Prostate gland (tissue), 2 donors: Measurements from ENCODE around the gene TGM6. TPM values are rescaled to one million over a fixed set of nuclear protein-coding genes. Genes with fewer than 3 reads are reported as not detected.
"Not testable (repeated sequence)": the region's sequence is repeated elsewhere in the genome, so short reads cannot be mapped to it uniquely, and the experiment has no call there.

Experiments
- DNase-seq: peaks from one replicate; pipeline ENCODE4 v3.0.0-alpha.2; 2019; ENCODE audit warnings: low spot score
- H3K27ac ChIP-seq, 2 donors: fragments of 200-600 bp; sonication (generic); 2 replicates each; pipeline ENCODE4 v1.5.1; 2017 to 2019
- H3K27me3 ChIP-seq: fragments of 200-600 bp; sonication (generic); replicated peaks from 2 replicates; pipeline ENCODE4 v1.5.1; 2019; ENCODE audit not compliant: insufficient read depth
- H3K36me3 ChIP-seq, 2 donors: fragments of 200-600 bp; sonication (generic); 1 replicate in 1 of 2; 2 replicates in 1 of 2; pipeline versions ENCODE4 v1.5.1 to v1.8.1; 2017 to 2019
- H3K4me1 ChIP-seq: fragments of 200-600 bp; sonication (generic); replicated peaks from 2 replicates; pipeline ENCODE4 v1.5.1; 2019
- H3K4me3 ChIP-seq, 2 donors: fragments of 200-600 bp; sonication (generic); 2 replicates each; pipeline ENCODE4 v1.5.1; 2017 to 2019
- H3K9me3 ChIP-seq: fragments of 200-600 bp; sonication (generic); 2 replicates; pipeline ENCODE4 v1.5.1; 2017
- POLR2A ChIP-seq: fragments of 450-650 bp; IDR thresholded peaks from one replicate; pipeline ENCODE4 v1.6.1; 2016; ENCODE audit warnings: antibody characterized with exemption, mild to moderate bottlenecking
- POLR2AphosphoS5 ChIP-seq: sonication (generic); formaldehyde crosslinking; IDR thresholded peaks from one replicate; pipeline ENCODE4 v1.6.1; 2017; ENCODE audit warnings: antibody characterized with exemption
- WGBS: methylation state at CpG from one replicate; pipeline ENCODE4 v1.1.5; 2018; 5-methylcytosine and 5-hydroxymethylcytosine counted together
- intact Hi-C: fragments of 100-400 bp; cut with DNase I; formaldehyde crosslinking; loops from one replicate; pipeline ENCODE4 v1.14.2; 2022
- total RNA-seq, 2 donors: library from RNA; depleted of rRNA; stranded (reverse); fragments of >200 nt; gene quantifications; one replicate each; pipeline ENCODE4 v1.1.0, GENCODE V29; 2016
- TF ChIP-seq, protein P1 (sequence below), 4 experiments: fragments of 200-600 bp in 2 of 4; fragments of 450-650 bp in 2 of 4; sonication (generic) in 2 of 4; IDR thresholded peaks; 1 replicate in 3 of 4; 2 replicates in 1 of 4; pipeline ENCODE4 v1.5.1; 2016 to 2019; ENCODE audit warnings: antibody characterized with exemption in 4 of 4, mild to moderate bottlenecking in 2 of 4, moderate library complexity in 2 of 4

Gene TGM6
- total RNA-seq, 2 donors from 2014 or later = not detected

DNA sequence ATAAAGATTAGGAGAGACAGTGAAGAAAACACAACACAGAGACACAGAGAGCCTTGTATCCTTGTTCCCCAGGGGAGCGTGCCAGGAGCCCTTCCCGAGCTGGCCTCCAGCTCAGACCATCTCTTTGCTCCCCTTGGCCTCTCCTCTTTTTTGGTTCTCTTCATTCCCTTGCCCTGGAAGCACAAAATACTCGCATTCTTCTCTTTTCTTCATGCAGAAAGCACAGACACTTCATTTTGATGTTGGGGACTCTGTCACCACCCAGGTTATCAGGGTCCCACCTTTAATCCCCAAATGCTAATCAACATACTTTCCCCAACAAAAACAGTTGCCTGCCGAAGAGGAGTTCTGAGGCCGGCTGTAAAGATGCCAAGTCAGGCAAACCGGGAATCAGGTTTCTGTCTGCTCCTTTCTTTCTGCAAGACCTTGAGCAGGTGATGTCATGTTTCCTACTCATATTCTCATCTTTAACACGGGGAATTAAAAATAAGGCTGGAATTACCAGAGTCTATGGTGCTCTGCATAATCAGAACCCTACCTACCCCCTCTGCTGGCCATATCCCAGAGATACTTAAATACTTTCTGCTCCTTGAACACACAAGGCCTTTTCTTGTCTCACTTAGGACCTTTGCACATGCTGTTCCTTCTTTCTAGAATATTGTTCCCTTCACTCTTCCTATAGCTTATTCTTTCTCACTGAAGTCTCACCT is 21.7 kb downstream of the TGM6 start:
- H3K27me3 ChIP-seq = no peaks in the 10 kb centered on the region
- WGBS = 39% methylated on average over 7 of the region's 7 CpGs
- TF ChIP-seq POLR2AphosphoS5 (no peak), POLR2A (no peak)
- TF ChIP-seq, protein P1, sequence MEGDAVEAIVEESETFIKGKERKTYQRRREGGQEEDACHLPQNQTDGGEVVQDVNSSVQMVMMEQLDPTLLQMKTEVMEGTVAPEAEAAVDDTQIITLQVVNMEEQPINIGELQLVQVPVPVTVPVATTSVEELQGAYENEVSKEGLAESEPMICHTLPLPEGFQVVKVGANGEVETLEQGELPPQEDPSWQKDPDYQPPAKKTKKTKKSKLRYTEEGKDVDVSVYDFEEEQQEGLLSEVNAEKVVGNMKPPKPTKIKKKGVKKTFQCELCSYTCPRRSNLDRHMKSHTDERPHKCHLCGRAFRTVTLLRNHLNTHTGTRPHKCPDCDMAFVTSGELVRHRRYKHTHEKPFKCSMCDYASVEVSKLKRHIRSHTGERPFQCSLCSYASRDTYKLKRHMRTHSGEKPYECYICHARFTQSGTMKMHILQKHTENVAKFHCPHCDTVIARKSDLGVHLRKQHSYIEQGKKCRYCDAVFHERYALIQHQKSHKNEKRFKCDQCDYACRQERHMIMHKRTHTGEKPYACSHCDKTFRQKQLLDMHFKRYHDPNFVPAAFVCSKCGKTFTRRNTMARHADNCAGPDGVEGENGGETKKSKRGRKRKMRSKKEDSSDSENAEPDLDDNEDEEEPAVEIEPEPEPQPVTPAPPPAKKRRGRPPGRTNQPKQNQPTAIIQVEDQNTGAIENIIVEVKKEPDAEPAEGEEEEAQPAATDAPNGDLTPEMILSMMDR (IDR thresholded peaks at IDR 0.05) = no peak
- H3K9me3 ChIP-seq = no peaks in the 10 kb centered on the region
- no peak overlapping the region for H3K27ac ChIP-seq
- H3K4me3 ChIP-seq = no peak overlapping the region
- no peaks in the 10 kb centered on the region for H3K36me3 ChIP-seq
- intact Hi-C loops = no loop called here
- no peaks in the 10 kb centered on the region for H3K4me1 ChIP-seq
- no peak for DNase-seq

DNA sequence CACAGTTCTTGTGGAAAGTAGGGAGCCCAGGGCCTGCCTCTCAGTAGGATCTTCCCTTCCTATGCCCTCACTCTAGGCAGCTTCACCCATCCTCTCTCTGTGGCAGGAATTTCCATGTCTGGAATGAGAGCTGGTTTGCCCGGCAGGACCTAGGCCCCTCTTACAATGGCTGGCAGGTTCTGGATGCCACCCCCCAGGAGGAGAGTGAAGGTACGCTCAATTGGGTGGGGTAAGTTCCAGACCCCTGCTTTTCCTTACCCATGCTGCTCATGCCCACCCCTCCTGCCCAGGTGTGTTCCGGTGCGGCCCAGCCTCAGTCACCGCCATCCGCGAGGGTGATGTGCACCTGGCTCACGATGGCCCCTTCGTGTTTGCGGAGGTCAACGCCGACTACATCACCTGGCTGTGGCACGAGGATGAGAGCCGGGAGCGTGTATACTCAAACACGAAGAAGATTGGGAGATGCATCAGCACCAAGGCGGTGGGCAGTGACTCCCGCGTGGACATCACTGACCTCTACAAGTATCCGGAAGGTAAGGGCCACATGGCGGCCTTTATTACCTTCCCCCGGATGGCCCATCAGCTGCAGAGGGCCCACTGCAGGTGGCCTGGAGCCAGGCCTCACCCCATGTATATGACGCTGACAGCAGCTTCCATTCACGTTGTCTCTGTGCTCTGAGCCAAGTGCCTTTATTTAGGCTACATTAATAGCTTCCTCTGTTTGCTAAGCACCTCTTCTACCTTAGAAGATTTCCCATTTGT is 22.8 kb downstream of the TGM6 start:
- TF ChIP-seq POLR2A (no peak), POLR2AphosphoS5 (no peak)
- TF ChIP-seq, protein P1 (IDR thresholded peaks at IDR 0.05) = no peak
- no peak for DNase-seq
- H3K4me3 ChIP-seq = no peak overlapping the region
- no peaks in the 10 kb centered on the region for H3K36me3 ChIP-seq
- no peak overlapping the region for H3K27ac ChIP-seq
- 89% methylated on average over 24 of the region's 24 CpGs for WGBS
- intact Hi-C loops = no loop called here
- H3K4me1 ChIP-seq = no peaks in the 10 kb centered on the region
- no peaks in the 10 kb centered on the region for H3K27me3 ChIP-seq
- H3K9me3 ChIP-seq = no peaks in the 10 kb centered on the region

DNA sequence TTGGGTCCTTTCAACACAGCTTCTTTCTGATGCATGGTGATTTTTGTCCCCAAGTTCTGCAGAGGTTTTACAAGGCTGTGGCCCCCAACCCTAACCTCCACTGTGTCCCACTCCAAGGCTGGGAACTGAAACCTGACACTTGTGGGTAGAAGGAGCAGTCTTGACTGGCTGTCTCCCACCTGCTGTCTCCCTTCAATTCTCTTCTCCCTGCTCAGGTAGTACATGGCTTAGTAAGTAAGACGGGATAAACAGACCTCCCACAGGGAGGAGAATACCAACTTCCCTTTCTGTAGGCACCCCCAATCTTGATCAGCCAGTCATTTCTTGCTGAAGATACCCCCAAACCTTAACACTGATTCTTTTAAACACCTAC is 25.0 kb downstream of the TGM6 start:
- Histone ChIP-seq H3K4me3 (no peak overlapping the region), H3K4me1 (no peaks in the 10 kb centered on the region), H3K27ac (no peak overlapping the region), H3K9me3 (no peaks in the 10 kb centered on the region), H3K36me3 (no peaks in the 10 kb centered on the region), H3K27me3 (no peaks in the 10 kb centered on the region)
- no peak for TF ChIP-seq POLR2A
- TF ChIP-seq, protein P1 (IDR thresholded peaks at IDR 0.05) = no peak
- no peak for TF ChIP-seq POLR2AphosphoS5
- 58% methylated on average over 1 of the region's 1 CpG for WGBS
- DNase-seq = no peak
- intact Hi-C loops = no loop called here

DNA sequence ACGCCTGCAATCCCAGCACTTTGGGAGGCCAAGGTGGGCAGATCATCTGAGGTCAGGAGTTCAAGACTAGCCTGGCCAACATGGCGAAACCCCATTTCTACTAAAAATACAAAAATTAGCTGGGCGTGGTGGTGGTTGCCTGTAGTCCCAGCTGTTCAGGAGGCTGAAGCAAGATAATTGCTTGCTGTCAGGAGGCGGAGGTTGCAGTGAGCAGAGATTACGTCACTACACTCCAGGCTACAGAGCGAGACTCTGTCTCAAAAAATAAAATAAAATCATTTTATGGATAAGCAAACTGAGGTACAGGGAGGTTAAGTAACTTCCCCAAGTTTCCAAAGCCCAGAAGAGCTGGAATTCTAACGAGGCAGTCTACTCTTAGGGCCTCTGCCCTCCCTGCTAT is 26.7 kb downstream of the TGM6 start:
- H3K9me3 ChIP-seq, intact Hi-C loops, DNase-seq: not testable (repeated sequence)

DNA sequence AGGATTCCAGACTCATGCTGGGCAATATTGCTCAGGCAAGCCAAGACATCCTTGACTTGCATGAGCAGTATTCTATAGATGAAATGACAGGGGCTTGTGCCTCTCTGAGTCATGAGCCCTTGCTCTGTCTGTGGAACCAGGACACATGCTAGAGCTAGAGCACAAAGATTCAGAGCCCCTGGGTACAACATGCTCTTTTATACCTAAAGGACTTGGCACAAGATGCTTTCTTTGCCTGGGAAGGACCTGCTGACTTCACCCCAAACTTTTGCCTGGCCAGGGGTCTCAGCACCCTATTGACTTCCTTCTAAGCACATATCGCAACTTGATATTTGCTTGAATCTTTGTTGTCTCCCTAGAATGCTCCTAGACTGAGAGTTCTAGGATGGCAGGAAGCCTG is 27.4 kb downstream of the TGM6 start:
- H3K27me3 ChIP-seq = no peaks in the 10 kb centered on the region
- 96% methylated on average over 1 of the region's 1 CpG for WGBS
- no peak overlapping the region for H3K27ac ChIP-seq
- no peaks in the 10 kb centered on the region for H3K4me1 ChIP-seq
- no peak overlapping the region for H3K4me3 ChIP-seq
- no peak for TF ChIP-seq POLR2A
- TF ChIP-seq, protein P1 (IDR thresholded peaks at IDR 0.05) = no peak
- TF ChIP-seq POLR2AphosphoS5 = no peak
- intact Hi-C loops = no loop called here
- no peak for DNase-seq
- no peaks in the 10 kb centered on the region for H3K9me3 ChIP-seq
- no peaks in the 10 kb centered on the region for H3K36me3 ChIP-seq

More for the DNA sequence above, 26.7 kb downstream of the TGM6 start:
- WGBS = 84% methylated on average over 7 of the region's 7 CpGs
- H3K36me3 ChIP-seq, H3K27ac ChIP-seq, H3K27me3 ChIP-seq, H3K4me3 ChIP-seq, H3K4me1 ChIP-seq: not testable (repeated sequence)
